ENCODE measurements around the gene XDH. TPM values are rescaled to one million over a fixed set of nuclear protein-coding genes. Genes with fewer than 3 reads are reported as not detected.

Gene XDH
- total RNA-seq, 1 experiment from 2014 or later, result 7.7 TPM

DNA sequence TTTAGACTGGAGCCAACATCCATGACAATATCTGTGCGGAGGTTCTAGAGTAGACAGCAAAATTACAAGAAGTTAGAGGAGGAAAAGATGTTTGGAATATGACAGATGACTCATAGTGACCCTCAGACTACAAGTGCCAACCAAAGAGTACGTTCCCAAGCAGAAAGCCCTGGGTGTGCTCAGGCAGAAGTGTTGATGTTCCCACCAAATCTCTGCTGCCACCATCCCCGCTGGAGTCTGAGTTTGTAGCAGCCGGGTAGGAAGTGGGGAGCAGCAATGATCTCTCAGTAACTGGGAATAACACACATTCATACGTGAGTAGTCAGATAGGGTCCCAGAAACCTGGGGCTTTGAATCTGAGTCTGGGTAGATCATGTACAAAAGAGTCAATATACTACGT lies 73.2 kb downstream of the XDH start:
- H3K4me3 ChIP-seq, result no peak overlapping the region
- no peaks in the 10 kb centered on the region for H3K9me3 ChIP-seq (ENCODE audit: insufficient read depth, low read depth)
- no peaks in the 10 kb centered on the region for H3K4me1 ChIP-seq (replicated peaks; ENCODE audit: insufficient read depth)
- H4K20me1 ChIP-seq (ENCODE audit: insufficient read depth), result no peaks in the 10 kb centered on the region
- H3K27ac ChIP-seq, result no peak overlapping the region
- TF ChIP-seq EZH2 (IDR thresholded peaks at IDR 0.05; ENCODE audit: low read depth) (no peak), CTCF (conservative IDR thresholded peaks at IDR 0.05) (no peak)
- H3K79me2 ChIP-seq (ENCODE audit: low read depth), result no peaks in the 10 kb centered on the region
- peaks cover 7% of the 10 kb centered on the region for H3K36me3 ChIP-seq (ENCODE audit: low read depth)
- ChIA-PET POLR2A (ENCODE audit: unreplicated experiment) (no interaction called here), CTCF (no interaction called here)
- no peak for DNase-seq
- no TSS peak for BruUV-seq (replicated peaks)
- no peaks in the 10 kb centered on the region for H3K9me2 ChIP-seq (ENCODE audit: insufficient read depth)
- H3K4me2 ChIP-seq, result no peak overlapping the region
- H3K27me3 ChIP-seq (ENCODE audit: insufficient read depth, low read depth), result no peaks in the 10 kb centered on the region
- no peaks in the 10 kb centered on the region for H3F3A ChIP-seq (ENCODE audit: insufficient read depth, low read depth)
- intact Hi-C loops (cut with micrococcal nuclease; ENCODE audit: unreplicated experiment), result no loop called here
- no peak overlapping the region for H2AFZ ChIP-seq

DNA sequence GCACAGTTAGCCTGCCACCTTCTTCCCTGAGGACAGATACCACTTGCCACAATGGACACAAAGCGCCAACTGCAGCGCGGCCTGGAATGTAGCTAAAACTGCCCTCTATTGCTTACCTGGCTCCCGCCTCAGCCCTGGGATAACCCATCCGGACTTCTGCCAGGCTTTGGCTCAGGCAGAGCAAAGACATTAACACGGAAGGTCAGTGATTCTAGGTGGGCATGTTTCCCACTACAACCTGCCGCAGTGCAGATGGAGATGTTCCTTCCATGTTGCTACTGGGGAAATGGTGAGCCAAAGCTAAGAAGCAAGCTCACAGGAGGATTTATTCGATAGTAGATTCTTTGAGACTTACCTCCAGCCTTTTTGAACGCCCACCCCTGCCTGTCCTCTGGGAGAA lies 74.8 kb downstream of the XDH start:
- no peak overlapping the region for H2AFZ ChIP-seq
- no peaks in the 10 kb centered on the region for H3K9me3 ChIP-seq (ENCODE audit: insufficient read depth, low read depth)
- no peak for DNase-seq
- no peaks in the 10 kb centered on the region for H3K79me2 ChIP-seq (ENCODE audit: low read depth)
- TF ChIP-seq CTCF (conservative IDR thresholded peaks at IDR 0.05) (no peak), EZH2 (IDR thresholded peaks at IDR 0.05; ENCODE audit: low read depth) (no peak)
- H3K4me1 ChIP-seq (replicated peaks; ENCODE audit: insufficient read depth), result no peaks in the 10 kb centered on the region; the same call in 1 of the 2 replicates
- no peaks in the 10 kb centered on the region for H3F3A ChIP-seq (ENCODE audit: insufficient read depth, low read depth)
- no peaks in the 10 kb centered on the region for H4K20me1 ChIP-seq (ENCODE audit: insufficient read depth)
- ChIA-PET CTCF (no interaction called here), POLR2A (ENCODE audit: unreplicated experiment) (no interaction called here)
- H3K27ac ChIP-seq, result no peak overlapping the region
- no TSS peak for BruUV-seq (replicated peaks)
- no peak overlapping the region for H3K4me2 ChIP-seq
- intact Hi-C loops (cut with micrococcal nuclease; ENCODE audit: unreplicated experiment), result loop anchor here (10.0 kb wide), 1 partner anchor 1175 kb away; no protein-coding TSS in a partner anchor
- H3K36me3 ChIP-seq (ENCODE audit: low read depth), result peaks cover 4% of the 10 kb centered on the region
- H3K4me3 ChIP-seq, result no peak overlapping the region
- H3K27me3 ChIP-seq (ENCODE audit: insufficient read depth, low read depth), result no peaks in the 10 kb centered on the region
- no peaks in the 10 kb centered on the region for H3K9me2 ChIP-seq (ENCODE audit: insufficient read depth)

GRCh38 chr2:31337860-31338259 lies 76.7 kb downstream of the XDH start:
- POLR2A ChIA-PET (ENCODE audit: unreplicated experiment), result no interaction called here
- TF ChIP-seq CTCF (conservative IDR thresholded peaks at IDR 0.05) (no peak), EZH2 (IDR thresholded peaks at IDR 0.05; ENCODE audit: low read depth) (no peak)

More at GRCh38 chr2:31337860-31338259, 76.7 kb downstream of the XDH start:
- H3K4me1 ChIP-seq (replicated peaks; ENCODE audit: insufficient read depth), result no peaks in the 10 kb centered on the region; the same call in 1 of the 2 replicates
- peaks cover 4% of the 10 kb centered on the region for H3K36me3 ChIP-seq (ENCODE audit: low read depth)
- H2AFZ ChIP-seq, result no peak overlapping the region
- intact Hi-C loops (cut with micrococcal nuclease; ENCODE audit: unreplicated experiment), result loop anchor here (10.0 kb wide), 1 partner anchor 1173 kb away; no protein-coding TSS in a partner anchor
- H3F3A ChIP-seq (ENCODE audit: insufficient read depth, low read depth), result peaks cover 8% of the 10 kb centered on the region; the same call in 1 of the 2 replicates
- DNase-seq, result no peak
- H3K27me3 ChIP-seq (ENCODE audit: insufficient read depth, low read depth), result no peaks in the 10 kb centered on the region
- no peaks in the 10 kb centered on the region for H3K9me2 ChIP-seq (ENCODE audit: insufficient read depth)
- BruUV-seq (replicated peaks), result no TSS peak
- no peak overlapping the region for H3K27ac ChIP-seq
- H3K79me2 ChIP-seq (ENCODE audit: low read depth), result no peaks in the 10 kb centered on the region
- no peaks in the 10 kb centered on the region for H4K20me1 ChIP-seq (ENCODE audit: insufficient read depth)
- no peak overlapping the region for H3K4me3 ChIP-seq
- H3K9me3 ChIP-seq (ENCODE audit: insufficient read depth, low read depth), result no peaks in the 10 kb centered on the region
- CTCF ChIA-PET, result interaction anchor here (0.7 kb wide), 1 partner anchor 50 kb away, joined by 11 read pairs; no protein-coding TSS in a partner anchor
- H3K4me2 ChIP-seq, result no peak overlapping the region
